Mucosa of stomach (tissue), 1 donor: ENCODE measurements around the gene OR4A47.
"Not testable (repeated sequence)": the region's sequence is repeated elsewhere in the genome, so short reads cannot be mapped to it uniquely, and the experiment has no call there.

Source experiments
- H3K27me3 ChIP-seq: one replicate; pipeline ENCODE4 v1.7.0; 2013; ENCODE audit warnings: mild to moderate bottlenecking, low read length; ENCODE audit not compliant: control insufficient read depth, insufficient read depth
- H3K36me3 ChIP-seq: one replicate; pipeline ENCODE4 v1.7.0; 2013; ENCODE audit warnings: low read length; ENCODE audit not compliant: control insufficient read depth, insufficient read depth
- H3K4me1 ChIP-seq: one replicate; pipeline ENCODE4 v1.7.0; 2013; ENCODE audit warnings: mild to moderate bottlenecking, low read length; ENCODE audit not compliant: control insufficient read depth, insufficient read depth
- H3K4me3 ChIP-seq: one replicate; pipeline ENCODE4 v1.7.0; 2013; ENCODE audit warnings: low read length
- H3K9ac ChIP-seq: one replicate; pipeline ENCODE4 v1.7.0; 2013; ENCODE audit warnings: mild to moderate bottlenecking, low read length, moderate library complexity
- H3K9me3 ChIP-seq: one replicate; pipeline ENCODE4 v1.7.0; 2013; ENCODE audit warnings: mild to moderate bottlenecking, low read length, moderate library complexity; ENCODE audit not compliant: control insufficient read depth
- donor health status: Pancreatic carcinoma.

Gene OR4A47, protein sequence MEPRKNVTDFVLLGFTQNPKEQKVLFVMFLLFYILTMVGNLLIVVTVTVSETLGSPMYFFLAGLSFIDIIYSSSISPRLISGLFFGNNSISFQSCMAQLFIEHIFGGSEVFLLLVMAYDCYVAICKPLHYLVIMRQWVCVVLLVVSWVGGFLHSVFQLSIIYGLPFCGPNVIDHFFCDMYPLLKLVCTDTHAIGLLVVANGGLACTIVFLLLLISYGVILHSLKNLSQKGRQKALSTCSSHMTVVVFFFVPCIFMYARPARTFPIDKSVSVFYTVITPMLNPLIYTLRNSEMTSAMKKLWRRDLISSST

DNA sequence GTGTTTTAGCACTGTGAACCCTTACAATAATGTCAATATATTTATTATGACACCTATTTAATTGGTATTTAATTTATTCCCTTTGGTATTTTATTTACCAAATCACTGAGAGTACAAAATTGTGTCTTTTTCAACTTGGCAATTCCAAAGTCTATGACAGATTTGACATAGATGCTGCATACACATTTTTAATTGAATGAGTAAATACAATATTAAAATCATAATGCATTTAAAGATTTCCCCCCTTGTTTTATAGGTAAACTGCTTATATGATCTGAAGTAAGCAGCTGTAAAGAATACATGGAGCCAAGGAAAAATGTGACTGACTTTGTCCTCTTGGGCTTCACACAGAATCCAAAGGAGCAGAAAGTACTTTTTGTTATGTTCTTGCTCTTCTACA, at the start of gene OR4A47:
Gene OR4A47 (plus strand): TSS at position 301 of the 400 bp plus-strand sequence. CDS start 0 bp downstream, at position 301.
- H3K4me1 ChIP-seq, H3K9ac ChIP-seq, H3K36me3 ChIP-seq, H3K27me3 ChIP-seq, H3K9me3 ChIP-seq, H3K4me3 ChIP-seq: not testable (repeated sequence)

DNA sequence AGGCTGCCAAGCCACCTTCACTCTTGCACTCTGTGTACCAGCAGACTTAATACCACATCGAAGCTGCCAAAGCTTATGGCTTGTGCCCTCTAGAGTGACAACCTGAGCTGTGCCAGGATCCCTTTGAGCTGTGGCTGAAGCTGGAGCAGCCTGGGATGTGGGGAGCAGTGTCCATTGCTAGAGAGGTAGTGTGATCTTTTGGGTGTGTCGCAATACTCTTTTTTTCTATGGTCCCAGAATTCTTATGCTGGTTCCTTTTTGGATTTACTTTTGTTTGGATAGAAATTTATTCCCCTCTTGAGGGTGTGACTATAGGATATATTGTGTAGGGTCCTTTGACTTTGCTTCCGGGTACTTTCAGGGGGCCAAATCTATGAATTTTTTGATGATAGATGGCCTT, 32.7 kb upstream of the OR4A47 start:
- H3K27me3 ChIP-seq, H3K4me1 ChIP-seq, H3K36me3 ChIP-seq, H3K9me3 ChIP-seq, H3K9ac ChIP-seq, H3K4me3 ChIP-seq: not testable (repeated sequence)

DNA sequence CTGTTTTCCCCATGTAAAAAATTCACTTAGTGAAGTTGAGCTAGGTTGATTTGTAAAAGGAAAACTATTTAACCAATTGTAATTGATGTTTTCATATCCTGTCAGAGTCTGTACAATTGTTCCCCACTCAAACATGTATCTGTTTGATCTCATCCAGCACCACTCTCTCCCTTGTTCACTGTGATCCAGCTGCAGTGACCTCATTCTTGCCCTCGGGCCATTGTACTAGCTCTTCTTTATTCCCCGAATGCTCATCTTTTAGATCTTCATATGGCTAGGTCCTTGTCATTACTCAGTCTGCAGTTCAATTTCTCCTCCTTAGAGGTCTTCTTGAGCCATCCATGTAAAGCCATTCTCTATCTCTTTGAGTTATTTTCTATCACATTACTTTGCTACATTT, 14.6 kb upstream of the OR4A47 start:
- not testable (repeated sequence) for H3K9me3 ChIP-seq, H3K9ac ChIP-seq, H3K4me3 ChIP-seq, H3K27me3 ChIP-seq, H3K36me3 ChIP-seq, H3K4me1 ChIP-seq

DNA sequence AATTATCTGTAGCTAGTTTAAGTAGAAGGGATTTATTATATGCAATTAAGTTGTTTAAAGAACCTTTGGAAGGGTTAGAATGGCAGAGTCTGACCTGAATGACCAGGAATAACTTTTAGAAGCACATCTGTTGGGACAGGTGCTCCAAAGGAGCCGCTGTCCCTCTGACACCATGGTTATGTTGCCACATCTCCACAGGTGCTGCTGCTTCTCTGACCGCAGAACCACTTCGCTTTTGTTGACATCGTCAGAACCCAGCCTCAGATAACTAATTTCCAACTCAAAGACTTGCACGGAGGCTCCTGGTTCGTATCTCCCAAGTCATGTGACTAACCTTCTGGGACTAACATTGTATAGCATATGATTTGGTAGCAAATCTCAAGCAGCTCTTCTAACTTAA, 13.9 kb upstream of the OR4A47 start:
- not testable (repeated sequence) for H3K4me3 ChIP-seq, H3K36me3 ChIP-seq, H3K9me3 ChIP-seq, H3K27me3 ChIP-seq, H3K9ac ChIP-seq, H3K4me1 ChIP-seq

DNA sequence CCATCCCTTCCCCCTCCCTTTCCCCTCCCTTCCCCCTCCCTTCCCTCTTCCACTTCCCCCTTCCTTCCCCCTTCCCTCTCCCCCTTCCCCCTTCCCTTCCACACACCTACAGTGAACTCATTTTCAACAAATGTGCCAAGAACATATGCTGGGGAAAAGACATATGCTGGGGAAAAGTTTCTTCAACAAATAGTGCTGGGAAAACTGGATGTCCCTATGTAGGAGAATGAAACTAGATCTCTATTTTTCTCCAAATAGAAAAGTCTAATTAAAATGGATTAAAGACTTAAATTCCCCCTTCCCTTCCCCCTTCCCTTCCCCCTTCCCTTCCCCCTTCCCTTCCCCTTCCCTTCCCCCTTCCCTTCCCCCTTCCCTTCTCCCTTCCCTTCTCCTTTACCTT, 17.6 kb downstream of the OR4A47 start:
- H3K9me3 ChIP-seq, H3K4me3 ChIP-seq, H3K27me3 ChIP-seq, H3K9ac ChIP-seq, H3K4me1 ChIP-seq, H3K36me3 ChIP-seq: not testable (repeated sequence)

DNA sequence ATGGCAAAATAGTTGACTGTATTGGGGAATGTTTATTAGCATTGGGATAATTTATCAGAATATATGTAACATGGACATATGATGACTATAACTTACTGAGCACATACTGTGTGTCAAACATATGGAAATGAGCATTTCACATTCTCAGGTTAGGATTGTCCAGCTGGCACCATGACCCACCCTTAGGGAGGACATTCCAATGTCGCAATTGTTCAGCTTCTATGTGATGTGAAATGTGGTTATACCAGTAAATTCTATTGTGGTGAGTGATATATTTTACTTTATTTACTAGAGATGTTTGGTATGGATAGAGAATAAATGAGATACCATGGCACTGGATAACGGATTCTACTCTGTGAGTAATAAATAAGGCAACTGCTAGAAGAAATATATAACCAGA, 50.4 kb downstream of the OR4A47 start:
- Histone ChIP-seq H3K27me3 (no peaks in the 10 kb centered on the region), H3K9ac (no peak overlapping the region), H3K4me1 (no peaks in the 10 kb centered on the region), H3K4me3 (no peak overlapping the region), H3K9me3 (no peaks in the 10 kb centered on the region), H3K36me3 (no peaks in the 10 kb centered on the region)
